CD8-positive, alpha-beta memory T cell (primary cell): Measurements from ENCODE around the gene NDUFA1. TPM values are rescaled to one million over a fixed set of nuclear protein-coding genes. Genes with fewer than 3 reads are reported as not detected.
"Not testable (repeated sequence)": the region's sequence is repeated elsewhere in the genome, so short reads cannot be mapped to it uniquely, and the experiment has no call there.

Experiments
- CTCF ChIA-PET: fragments of 350-600 bp; sonication (Branson Sonifier 250); formaldehyde crosslinking; loops from one replicate; lab custom pipeline; 2021; ENCODE audit warnings: antibody characterized with exemption; lab: Charles Lee
- POLR2A ChIA-PET: fragments of 350-600 bp; sonication (Branson Sonifier 250); formaldehyde crosslinking; loops from one replicate; lab custom pipeline; 2021; ENCODE audit warnings: antibody characterized with exemption; lab: Charles Lee
- DNase-seq, 5 donors: peaks; one replicate each; pipeline versions ENCODE4 v3.0.0 to v3.0.0-alpha.2; 2020 to 2022; ENCODE audit warnings: mixed read lengths in 1 of 5
- H3K27ac ChIP-seq: one replicate; pipeline ENCODE4 v1.7.0; 2013; ENCODE audit warnings: low read depth, mild to moderate bottlenecking, low read length, moderate library complexity
- H3K27me3 ChIP-seq: 2 replicates; pipeline ENCODE4 v1.7.0; 2013; ENCODE audit warnings: low read length, mild to moderate bottlenecking; ENCODE audit not compliant: insufficient read depth, poor library complexity, severe bottlenecking
- H3K36me3 ChIP-seq: 2 replicates; pipeline ENCODE4 v1.7.0; 2013; ENCODE audit warnings: mild to moderate bottlenecking, low read length, moderate library complexity; ENCODE audit not compliant: insufficient read depth
- H3K4me1 ChIP-seq: 2 replicates; pipeline ENCODE4 v1.7.0; 2013; ENCODE audit warnings: mild to moderate bottlenecking, low read length, moderate library complexity; ENCODE audit not compliant: insufficient read depth
- H3K4me3 ChIP-seq: 2 replicates; pipeline ENCODE4 v1.7.0; 2013; ENCODE audit warnings: mild to moderate bottlenecking, low read length
- H3K9me3 ChIP-seq: 2 replicates; pipeline ENCODE4 v1.7.0; 2013; ENCODE audit warnings: mild to moderate bottlenecking, low read length
- H3K27ac Mint-ChIP-seq, 8 donors: one replicate each; pipeline ENCODE4 v1.8.0; 2020 to 2021; ENCODE audit warnings: mixed read lengths in 8 of 8, mild to moderate bottlenecking in 6 of 8, inconsistent platforms in 3 of 8, moderate library complexity in 3 of 8
- H3K27me3 Mint-ChIP-seq, 2 donors: one replicate each; pipeline ENCODE4 v1.8.0; 2020 to 2021; ENCODE audit warnings: mixed read lengths in 2 of 2, mild to moderate bottlenecking in 1 of 2, moderate library complexity in 1 of 2
- H3K36me3 Mint-ChIP-seq, 3 donors: one replicate each; pipeline ENCODE4 v1.8.0; 2020 to 2021; ENCODE audit warnings: mixed read lengths in 3 of 3, inconsistent platforms in 1 of 3, mild to moderate bottlenecking in 1 of 3
- H3K4me1 Mint-ChIP-seq, 3 donors: one replicate each; pipeline ENCODE4 v1.8.0; 2020 to 2021; ENCODE audit warnings: mixed read lengths in 3 of 3, inconsistent platforms in 1 of 3, mild to moderate bottlenecking in 1 of 3
- H3K4me3 Mint-ChIP-seq, 7 donors: one replicate each; pipeline ENCODE4 v1.8.0; 2020 to 2021; ENCODE audit warnings: mixed read lengths in 7 of 7, mild to moderate bottlenecking in 6 of 7, moderate library complexity in 4 of 7, inconsistent platforms in 2 of 7
- H3K9me3 Mint-ChIP-seq, 5 donors: one replicate each; pipeline ENCODE4 v1.8.0; 2020 to 2022; ENCODE audit warnings: mixed read lengths in 5 of 5, mild to moderate bottlenecking in 3 of 5, moderate library complexity in 2 of 5, inconsistent platforms in 1 of 5
- polyA plus RNA-seq: library from polyadenylated mRNA; unstranded; fragments of 300-500 nt; fragmentation: Illumina TruSeq; gene quantifications from one replicate; pipeline ENCODE4 v1.2.3, GENCODE V29; 2021
- total RNA-seq, 2 experiments: library from RNA; stranded (reverse); gene quantifications; one replicate each; pipeline ENCODE4 v1.2.3, GENCODE V29; 2021

Gene NDUFA1
- total and polyA plus RNA-seq, 3 experiments from 2014 or later: 97.3 to 314 (median 98.5) TPM

GRCh38 chrX:119919835-119920585 is 48.4 kb downstream of the NDUFA1 start:
- no peak overlapping the region for H3K4me3 ChIP-seq
- Mint-ChIP-seq H3K27ac (no peak overlapping the region), H3K4me3 (no peak overlapping the region), H3K9me3 (no peaks in the 10 kb centered on the region), H3K4me1 (no peaks in the 10 kb centered on the region), H3K27me3 (peaks cover 0 to 2% of the 10 kb centered on the region in 2 donors), H3K36me3 (peaks cover 0 to 13% (median 4%) of the 10 kb centered on the region in 3 donors)
- no peaks in the 10 kb centered on the region for H3K36me3 ChIP-seq
- DNase-seq: no peak
- no peaks in the 10 kb centered on the region for H3K9me3 ChIP-seq
- ChIA-PET POLR2A (no interaction called here), CTCF (no interaction called here)
- H3K27me3 ChIP-seq: no peaks in the 10 kb centered on the region
- no peaks in the 10 kb centered on the region for H3K4me1 ChIP-seq
- no peak overlapping the region for H3K27ac ChIP-seq

DNA sequence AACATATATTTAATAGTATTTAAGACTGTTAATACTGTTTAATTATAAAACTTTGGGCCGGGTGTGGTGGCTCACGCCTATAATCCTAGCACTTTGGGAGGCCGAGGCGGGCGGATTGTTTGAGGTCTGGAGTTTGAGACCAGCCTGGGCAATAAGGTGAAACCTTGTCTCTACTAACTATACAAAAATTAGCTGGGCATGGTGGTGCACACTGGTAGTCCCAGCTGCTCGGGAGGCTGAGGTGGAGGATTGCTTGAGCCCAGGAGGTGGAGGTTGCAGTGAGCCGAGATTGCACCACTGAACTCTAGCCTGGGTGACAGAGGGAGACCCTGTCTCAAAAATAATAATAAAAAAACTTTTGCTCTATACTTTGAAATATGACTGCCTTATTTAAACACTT is 50.8 kb downstream of the NDUFA1 start:
- H3K4me1 Mint-ChIP-seq, H3K36me3 ChIP-seq, CTCF ChIA-PET, H3K27ac ChIP-seq, H3K27ac Mint-ChIP-seq, H3K4me3 Mint-ChIP-seq, H3K9me3 ChIP-seq, H3K9me3 Mint-ChIP-seq, H3K4me3 ChIP-seq, H3K27me3 Mint-ChIP-seq, H3K4me1 ChIP-seq, H3K27me3 ChIP-seq, DNase-seq, POLR2A ChIA-PET: not testable (repeated sequence)
- peaks cover 0 to 24% (median 7%) of the 10 kb centered on the region in 3 donors for H3K36me3 Mint-ChIP-seq

Other genes with a start within 250 kb of the NDUFA1 start
- gene SEPTIN6, start 178.7 kb upstream of the NDUFA1 start, total RNA-seq: 100 to 1,000 TPM; 122 to 125 TPM
- gene SEPTIN6, start 178.7 kb upstream of the NDUFA1 start, polyA plus RNA-seq: 229 TPM
- gene SOWAHD, start 113.2 kb upstream of the NDUFA1 start, total RNA-seq: under 1 TPM; 0.33 to 0.55 TPM
- 0.84 TPM for gene SOWAHD, start 113.2 kb upstream of the NDUFA1 start, polyA plus RNA-seq
- 1,000 to 10,000 TPM; 2,337 to 2,451 TPM for gene RPL39, start 80.2 kb upstream of the NDUFA1 start, total RNA-seq
- gene RPL39, start 80.2 kb upstream of the NDUFA1 start, polyA plus RNA-seq: 3,498 TPM
- gene UPF3B, start 18.9 kb upstream of the NDUFA1 start, total RNA-seq: 10 to 100 TPM; 19.9 to 22.7 TPM
- 10.9 TPM for gene UPF3B, start 18.9 kb upstream of the NDUFA1 start, polyA plus RNA-seq
- 10 to 100 TPM; 22.9 to 25.1 TPM for gene RNF113A, start 99 bp upstream of the NDUFA1 start, total RNA-seq
- gene RNF113A, start 99 bp upstream of the NDUFA1 start, polyA plus RNA-seq: 59.6 TPM
- gene AKAP14, start 24.1 kb downstream of the NDUFA1 start, total RNA-seq: not detected
- not detected for gene AKAP14, start 24.1 kb downstream of the NDUFA1 start, polyA plus RNA-seq
- gene NKAP, start 71.9 kb downstream of the NDUFA1 start, total RNA-seq: 10 to 100 TPM; 11.3 to 11.7 TPM
- 4.6 TPM for gene NKAP, start 71.9 kb downstream of the NDUFA1 start, polyA plus RNA-seq
- gene RHOXF2B, start 205.9 kb downstream of the NDUFA1 start, total RNA-seq: not detected
- not detected for gene RHOXF2B, start 205.9 kb downstream of the NDUFA1 start, polyA plus RNA-seq
- not detected for gene RHOXF1, start 244.1 kb downstream of the NDUFA1 start, total RNA-seq
- not detected for gene RHOXF1, start 244.1 kb downstream of the NDUFA1 start, polyA plus RNA-seq